UCSD-AML1 (cell line): ENCODE results near the gene MPC1.
"Not testable (repeated sequence)": the region's sequence is repeated elsewhere in the genome, so short reads cannot be mapped to it uniquely, and the experiment has no call there.

Source experiments
- DNase-seq: peaks from one replicate; lab custom pipeline; 2025; ENCODE audit not compliant: unreplicated experiment; lab: John Stamatoyannopoulos, UW

Gene MPC1

DNA sequence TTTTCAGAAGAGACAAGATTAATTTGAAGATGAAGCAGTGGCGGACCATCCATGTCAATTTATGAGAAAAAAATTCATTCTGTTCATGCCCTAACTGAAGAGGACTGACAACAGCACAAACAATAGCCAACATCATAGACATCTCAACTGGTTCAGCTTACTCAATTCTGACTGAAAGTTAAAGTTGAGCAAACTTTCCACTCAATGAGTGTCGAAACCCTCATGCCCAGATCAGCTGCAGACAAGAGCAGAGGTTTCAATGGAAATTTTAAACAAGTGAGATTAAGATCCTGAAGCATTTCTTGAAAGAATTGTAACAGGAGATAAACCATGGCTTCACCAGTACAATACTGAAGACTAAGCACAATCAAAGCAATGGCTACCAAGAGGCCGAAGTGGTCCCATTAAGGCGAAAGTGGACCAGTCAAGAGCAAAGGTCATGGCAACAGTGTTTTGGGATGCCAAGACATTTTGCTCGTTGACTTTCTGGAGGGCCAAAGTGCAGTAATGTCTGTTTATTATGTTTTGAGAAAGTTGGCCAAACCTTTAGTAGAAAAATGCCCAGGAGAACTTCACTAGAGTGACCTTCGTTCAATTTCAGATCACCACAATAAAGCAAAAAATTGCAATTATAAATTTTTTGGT, 34.3 kb downstream of the MPC1 start:
- DNase-seq: no peak

DNA sequence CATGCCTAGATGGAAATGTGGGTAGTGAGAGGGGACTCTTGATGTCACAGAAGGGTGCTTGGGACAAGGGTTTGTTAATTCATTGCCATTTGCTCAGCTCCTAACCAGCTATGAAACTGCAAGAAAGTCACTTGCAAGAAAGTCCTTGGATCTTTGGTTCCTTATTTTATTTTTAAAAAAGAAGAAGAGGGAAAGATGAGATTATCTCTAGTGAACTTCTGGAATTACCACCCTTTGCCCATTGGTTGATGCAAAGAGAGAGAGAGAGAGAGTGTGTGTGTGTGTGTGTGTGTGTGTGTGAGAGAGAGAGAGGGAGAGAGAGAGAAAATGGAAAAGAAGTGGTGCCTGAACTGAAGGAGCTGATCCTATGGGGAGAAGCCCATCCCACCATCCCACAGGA, 35.8 kb downstream of the MPC1 start:
- DNase-seq: no peak

DNA sequence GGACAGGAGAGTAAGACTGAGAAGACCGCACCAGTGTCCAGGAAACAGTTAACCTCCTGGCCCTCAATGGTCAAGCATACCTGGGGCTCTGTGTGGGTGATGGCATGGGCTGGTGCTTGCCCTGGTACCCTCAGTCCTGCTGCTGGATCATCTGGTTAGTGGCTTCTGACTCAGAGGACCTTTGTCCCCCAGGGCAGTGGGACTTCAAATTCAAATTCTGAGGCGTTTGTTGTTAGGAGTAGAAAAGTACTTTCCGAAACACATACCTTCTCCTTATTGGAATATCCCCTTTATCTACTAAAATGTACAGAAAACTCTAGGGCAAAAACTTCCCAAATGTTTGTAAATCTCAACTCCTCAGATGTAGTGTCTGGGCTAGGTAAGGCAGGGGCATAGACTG, 36.3 kb downstream of the MPC1 start:
- no peak for DNase-seq

DNA sequence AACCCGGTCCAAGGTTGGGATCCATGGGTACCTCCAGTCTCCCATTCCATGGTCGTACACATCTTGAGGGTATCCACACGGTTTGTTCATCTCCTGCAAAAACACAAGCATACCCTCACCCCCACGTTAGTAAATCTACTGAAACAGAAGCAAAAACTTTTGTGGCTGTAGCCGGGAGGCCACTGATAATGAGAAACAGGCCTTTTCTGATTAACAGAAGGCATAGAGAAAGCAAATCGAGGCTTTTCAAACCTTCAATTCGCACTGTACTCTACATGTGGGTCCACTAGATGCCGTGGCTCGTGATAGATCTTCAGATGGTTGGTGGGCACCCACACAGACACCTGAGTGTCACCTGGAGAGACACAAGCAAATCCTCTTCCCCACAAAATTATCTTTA, 37.1 kb downstream of the MPC1 start:
- not testable (repeated sequence) for DNase-seq

DNA sequence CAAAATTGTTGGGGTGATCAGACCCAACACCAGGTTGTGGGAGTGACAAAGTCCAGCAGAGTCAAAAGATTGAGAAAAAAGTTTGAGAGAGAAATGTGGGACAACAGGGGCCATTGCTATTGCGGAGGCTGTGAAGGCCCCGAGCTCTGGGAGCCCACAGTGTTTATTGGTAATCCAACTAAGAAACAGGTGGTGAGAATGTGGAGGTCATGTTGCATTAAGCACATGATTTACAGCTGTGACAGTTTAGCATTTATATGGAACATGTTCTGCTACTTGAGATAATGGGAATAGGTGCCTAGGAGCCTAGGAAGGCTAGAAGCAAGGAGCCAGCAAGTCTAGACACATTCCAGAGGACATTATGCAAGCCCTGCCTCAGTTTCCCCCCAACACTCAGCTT, 37.8 kb downstream of the MPC1 start:
- not testable (repeated sequence) for DNase-seq

DNA sequence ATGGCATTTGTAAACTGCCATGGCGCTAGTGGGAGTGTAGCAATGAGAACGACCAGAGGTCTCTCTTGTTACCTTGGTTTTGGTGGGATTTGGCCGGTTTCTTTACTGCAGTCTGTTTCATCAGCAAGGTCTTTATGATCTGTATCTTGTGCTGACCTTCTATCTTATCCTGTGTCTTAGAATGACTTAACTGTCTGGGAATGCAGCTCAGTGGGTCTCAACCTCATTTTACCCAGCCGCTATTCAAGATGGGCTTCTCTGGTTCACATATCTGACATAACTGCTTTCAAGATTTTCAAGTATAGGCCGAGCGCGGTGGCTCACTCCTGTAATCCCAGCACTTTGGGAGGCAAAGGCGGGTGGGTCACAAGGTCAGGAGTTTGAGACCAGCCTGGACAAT, 38.5 kb downstream of the MPC1 start:
- DNase-seq: no peak

DNA sequence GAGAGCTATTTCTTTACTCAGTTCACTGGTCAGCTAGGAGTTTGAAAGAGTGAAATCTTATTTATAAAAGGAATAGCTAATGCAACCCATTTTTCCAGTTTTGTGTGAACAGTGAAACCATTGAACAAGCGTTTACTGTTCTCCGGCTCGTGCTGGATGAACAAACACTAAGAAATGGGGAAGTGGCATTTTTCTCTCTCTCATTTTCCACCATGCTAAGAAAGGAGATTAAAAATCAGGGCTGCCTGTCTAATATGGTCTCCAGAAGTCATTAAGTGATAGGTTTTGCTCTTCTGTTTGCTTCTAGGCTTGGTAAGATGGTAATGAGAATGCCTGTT, 39.6 kb downstream of the MPC1 start:
- DNase-seq: no peak

DNA sequence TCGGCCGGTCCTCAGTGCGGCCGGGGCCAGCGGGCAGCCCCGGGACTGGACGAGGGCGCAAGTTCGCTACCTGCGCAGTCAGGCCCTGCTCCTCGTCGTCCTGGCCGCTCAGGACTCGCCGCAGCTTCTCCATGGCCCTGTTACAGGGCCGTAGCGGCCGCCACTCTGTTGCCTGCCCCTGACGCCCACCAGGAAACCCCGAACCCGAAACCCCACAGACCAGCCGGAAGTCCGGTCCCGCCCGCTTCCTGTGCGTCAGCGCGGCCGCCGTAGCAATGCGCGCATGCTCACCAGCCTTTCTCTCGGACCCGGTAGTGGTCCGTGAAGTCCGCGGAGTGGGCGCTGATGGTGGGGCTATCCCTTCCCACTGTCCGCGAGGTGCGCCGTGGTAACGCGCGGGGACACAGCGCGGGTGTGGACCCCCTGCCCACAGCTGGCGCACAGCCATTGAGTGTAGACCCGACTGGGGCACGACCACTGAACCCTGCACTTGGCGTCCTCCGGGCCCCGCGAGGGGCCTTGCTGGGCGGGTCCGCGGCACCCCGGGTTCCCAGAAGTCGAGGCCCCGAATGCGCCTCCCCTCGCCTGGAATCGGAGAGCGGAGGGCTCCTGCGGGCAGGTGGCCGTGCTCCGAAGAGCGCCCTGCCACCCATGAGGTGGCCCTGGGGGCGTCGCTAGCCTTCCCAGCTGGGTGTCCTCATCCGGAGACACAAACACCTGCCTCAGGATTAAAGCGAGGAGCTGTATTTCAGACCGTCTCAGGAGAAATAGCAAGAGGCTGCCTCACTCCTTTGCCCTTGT, 40.2 kb downstream of the MPC1 start, which contains the start of gene SFT2D1:
SFT2D1 (minus strand) TSS at position 197 of the 801 bp plus-strand sequence; CDS start at position 133, 64 bp downstream.
- peak; percentile 93 for DNase-seq

DNA sequence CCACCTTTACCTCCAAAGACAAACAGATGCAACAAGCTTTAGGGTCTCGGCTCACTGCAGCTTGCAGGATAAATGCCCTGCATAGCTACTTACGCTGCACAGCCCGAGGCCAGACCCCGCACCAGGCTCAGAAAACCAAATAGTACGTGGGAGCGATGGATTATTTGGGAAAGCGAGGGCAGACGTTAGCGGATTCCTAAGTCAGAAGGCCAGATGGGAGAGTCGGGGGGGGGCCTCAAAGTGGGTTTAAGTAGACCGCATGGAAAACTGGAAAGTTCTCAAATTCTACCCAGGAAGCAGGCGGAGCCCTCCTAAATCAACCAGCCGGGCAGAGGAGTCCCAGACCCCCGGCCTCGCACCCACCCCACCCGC, 40.8 kb downstream of the MPC1 start:
- no peak for DNase-seq

DNA sequence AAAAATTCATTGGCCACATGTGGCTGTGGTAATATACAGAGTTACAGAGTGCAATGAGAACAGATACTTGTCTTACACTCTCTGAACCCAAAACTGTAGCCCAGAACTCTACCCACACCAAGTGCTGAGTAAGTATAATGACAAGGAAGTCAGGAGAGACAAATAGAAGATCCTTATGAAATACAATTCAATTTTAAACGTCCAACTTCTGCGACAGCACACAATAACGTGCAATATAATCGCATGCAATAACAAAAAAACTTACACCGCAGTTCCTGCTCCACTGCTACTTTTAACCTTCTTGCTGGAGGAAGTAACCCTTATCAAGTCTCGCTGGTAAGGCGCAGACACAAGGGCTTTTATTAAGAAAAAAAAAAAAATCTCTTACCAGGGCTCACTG, 41.3 kb downstream of the MPC1 start:
- no peak for DNase-seq

DNA sequence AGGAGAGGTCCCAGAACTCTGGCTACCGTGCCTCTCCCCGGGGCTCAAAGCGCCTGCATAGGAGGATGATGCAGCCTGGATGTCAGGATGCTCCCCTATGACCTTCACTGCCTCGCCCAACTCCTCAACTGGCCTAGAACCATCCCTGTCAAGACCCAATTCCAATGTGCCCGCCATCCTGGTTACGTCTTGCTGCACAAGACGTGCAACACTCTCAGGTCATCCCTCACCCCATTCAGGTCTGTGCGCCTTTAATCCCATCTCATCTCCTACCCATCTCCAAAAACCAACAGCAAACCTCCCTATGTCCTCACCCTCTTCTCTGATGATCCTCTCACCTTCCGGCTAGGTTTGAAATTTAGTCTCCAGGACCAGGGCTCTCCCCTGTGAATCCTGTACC, 43.9 kb downstream of the MPC1 start:
- no peak for DNase-seq

DNA sequence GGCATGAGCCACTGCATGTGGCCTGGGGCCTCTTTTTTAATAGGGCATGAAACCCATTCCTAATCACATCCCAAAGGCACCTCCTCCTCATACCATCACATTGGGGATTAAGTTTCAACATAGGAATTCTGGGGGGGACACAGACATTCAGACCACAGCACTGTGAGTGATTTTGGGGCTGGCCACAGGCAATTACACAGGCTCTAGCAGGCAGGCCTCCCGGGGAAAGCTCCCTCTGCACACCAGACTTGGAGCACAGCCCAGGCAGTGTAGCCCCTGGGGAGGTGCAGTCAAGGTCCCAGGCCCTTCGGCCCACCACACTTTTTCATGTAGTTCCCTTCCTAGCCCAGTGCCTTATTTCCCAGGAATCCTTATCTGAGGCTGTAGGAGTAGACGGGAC, 45.9 kb downstream of the MPC1 start:
- DNase-seq: no peak

DNA sequence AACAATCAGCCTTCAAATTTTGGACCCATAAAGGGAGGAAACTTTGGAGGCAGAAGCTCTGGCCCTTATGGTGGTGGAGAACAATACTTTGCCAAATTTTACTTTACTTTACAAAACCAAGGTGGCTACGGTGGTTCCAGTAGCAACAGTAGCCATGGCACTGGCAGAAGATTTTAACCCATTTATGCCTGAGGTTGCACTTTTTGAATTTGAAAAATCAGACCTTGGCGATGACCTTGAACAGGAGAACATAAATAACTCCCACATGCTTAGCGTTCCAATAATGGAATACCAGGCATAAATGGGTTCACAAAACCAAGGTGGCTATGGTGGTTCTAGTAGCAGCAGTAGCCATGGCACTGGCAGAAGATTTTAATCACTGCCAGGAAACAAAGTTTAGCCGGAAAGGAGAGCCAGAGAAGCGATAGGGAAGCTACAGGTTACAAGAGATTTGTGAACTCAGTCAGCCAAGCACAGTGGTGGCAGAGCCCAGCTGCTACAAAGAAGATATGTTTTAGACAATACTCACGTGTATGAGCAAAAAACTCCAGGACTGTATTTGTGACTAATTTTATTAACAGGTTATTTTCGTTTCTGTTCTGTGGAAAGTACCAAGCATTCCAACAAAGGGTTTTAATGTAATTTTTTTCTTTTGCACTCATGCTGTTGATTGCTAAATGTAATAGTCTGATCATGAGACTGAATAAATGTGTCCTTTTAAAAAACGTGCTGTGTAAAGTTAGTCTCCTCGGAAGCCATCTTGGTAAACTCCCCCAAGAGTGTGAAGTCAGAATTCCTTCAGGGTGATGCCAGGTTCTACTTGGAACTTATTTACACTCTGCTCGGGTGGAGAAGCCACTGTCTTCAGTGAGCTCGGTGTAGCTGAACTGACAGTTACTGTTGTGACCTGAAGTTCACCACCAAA, 47.1 kb downstream of the MPC1 start:
- no peak for DNase-seq

DNA sequence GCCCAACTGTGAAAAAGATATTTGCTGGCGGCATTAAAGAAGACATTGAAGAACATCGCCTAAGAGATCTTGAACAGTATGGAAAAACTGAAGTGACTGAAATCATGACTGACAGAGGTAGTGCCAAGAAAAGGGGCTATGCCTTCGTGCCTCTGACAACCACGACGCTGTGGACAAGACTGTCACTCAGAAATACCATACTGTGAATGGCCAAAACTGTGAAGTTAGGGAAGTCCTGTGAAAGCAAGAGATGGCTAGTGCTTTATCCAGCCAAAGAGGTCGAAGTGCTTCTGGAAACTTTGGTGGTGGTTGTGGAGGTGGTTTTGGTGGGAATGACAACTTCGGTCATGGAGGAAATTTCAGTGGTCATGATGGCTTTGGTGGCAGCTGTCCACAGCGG, 47.9 kb downstream of the MPC1 start:
- no peak for DNase-seq

DNA sequence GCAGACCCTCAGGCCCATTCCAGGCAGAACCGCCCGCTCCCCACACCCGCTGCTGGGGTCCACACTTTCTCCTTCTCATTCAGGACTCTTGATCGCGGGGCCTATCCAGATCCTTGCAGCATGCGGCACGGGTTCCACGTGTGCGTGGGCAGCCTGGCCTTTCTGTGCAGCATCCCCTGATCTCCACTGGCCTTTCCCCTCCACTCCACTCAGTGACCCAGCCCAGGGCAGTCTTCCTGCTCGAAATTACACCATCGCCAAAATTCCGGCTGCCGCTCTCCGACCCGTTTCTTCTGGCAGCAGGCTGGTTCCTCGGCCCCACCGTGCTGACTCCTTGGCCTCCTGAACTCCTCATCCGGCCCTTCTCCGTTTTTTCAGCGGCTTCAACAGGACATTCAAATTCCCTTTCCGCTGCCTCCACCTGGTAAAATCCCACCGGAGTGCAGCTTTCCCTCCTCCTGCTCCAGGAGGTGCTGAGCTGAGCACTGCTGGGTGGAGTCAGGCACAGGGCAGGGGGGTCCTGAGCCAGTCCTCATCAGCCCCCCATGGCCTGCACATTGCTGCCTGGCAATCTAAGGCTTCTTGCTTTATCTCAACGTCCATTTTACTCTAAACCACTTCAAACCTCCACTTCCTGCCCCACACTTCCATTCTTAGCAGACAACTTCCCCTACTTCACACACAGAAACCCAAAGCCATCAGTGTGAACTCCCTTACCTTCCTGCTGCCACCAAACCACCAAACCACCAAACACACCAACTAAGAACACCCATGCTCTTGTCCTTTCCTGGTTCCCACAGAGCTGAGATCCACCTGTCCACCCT, 49.4 kb downstream of the MPC1 start:
- DNase-seq: peak; percentile 53

DNA sequence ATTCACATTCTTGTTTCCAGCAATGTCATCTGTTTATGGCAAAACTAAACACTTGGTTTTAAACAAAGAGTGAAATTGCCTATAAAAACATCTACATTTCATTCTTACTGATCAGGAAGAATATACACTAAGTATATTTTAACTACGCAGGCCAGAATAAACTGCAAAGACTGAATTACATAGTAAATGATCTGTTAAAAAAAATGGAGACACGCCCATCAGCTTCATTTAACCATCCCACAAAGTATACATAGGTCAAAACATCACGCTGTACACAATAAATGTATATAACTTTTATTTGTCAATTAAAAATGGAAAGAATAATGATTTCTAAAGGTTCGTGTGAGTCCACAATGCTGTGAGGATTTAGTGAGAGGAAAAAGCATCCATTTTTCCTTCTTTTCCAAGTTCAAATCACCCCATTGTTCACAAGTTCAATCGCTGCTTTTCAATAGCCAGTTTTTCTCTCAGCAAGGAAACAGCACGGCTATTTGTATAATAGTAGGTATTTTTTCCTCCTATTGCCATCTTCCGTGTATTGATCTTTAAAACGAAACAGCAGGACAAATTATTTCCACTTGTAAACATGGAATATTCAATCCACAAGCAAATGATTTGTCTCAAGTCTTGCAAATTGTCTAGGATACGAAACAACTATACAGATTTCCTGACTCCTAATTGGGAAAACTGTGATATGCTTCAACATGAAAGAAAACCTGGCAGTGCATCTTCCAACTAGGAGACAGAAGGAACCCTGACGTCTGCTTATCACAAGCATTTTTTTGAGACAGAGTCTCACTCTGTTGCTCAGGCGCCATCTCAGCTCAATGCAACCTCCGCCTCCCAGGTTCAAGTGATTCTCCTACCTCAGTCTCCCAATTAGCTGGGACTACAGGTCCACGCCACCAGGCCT, 51.0 kb downstream of the MPC1 start:
- no peak for DNase-seq

DNA sequence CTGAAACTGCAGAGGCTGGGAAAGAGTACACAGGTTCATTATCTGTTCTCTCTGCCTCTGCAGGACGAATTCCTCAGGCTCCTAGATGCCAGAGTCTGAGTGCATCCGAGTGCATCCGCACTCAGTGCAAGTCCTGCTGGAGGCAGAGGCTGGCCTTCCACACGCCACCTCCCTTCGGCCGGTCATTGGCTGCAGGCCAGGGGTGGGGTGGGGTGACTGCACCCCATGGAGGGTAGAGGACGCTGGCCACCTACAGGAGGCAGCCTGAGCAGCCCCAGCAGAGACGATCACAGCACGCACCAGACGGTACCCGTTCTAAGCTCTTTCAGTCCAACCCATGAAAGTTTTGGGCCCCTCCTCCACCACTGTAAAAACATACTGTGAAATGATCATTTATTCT, 52.1 kb downstream of the MPC1 start:
- DNase-seq: no peak

DNA sequence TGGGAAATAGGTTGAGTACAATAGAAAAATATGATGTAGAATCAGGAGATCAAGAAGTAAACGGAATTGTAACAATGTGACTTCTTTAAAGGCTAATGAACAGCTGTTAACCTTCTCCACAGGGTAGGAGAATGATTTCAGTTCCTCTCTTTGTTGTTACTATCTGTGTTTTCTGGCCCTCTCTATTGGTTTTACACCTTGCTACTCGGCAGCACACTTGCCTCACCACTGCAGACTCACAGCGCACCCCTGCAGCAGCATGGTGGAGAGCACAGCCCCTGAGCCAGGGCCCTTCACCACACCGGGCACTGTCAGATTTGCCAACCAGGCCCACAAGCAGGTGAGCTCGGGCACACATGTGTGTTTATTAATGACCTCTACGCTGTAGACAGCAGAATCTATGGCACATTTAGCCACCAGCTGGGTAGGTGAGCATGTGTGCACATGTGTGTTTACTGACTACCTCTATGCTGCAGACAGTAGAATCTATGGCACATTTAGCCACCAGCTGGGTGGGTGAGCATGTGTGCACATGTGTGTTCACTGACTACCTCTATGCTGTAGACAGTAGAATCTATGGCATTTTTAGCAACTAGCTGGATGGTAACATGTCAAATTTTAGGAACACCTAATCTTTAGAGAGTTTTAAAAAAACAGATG, 57.2 kb downstream of the MPC1 start:
- no peak for DNase-seq

DNA sequence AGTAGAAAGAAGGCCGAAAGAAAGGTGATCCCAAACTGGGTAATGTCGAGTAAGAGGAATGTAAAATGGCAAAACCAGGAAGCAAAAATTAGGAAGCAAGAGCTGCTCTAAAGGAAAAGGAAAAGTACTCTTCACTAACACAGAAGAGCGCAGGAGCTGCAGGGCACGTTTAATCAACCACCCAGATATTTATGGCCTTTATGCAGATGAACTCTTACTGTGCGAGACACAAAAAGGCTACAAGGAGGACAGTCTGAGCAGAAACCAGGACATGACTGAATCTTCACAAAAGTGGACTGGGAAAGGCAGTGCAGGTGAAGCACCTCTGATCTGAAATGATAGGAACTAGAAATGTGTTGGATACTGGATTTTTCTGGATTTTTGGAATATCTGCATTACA, 59.3 kb downstream of the MPC1 start:
- no peak for DNase-seq
